H1 (cell line): ENCODE measurements around the gene DNAAF5.
A peak's percentile ranks its signal among the peaks of the same experiment; 100 is the strongest.

Source experiments
- ATF2 ChIP-seq: IDR thresholded peaks from 2 replicates; pipeline ENCODE4 v1.6.1; 2012; ENCODE audit warnings: low read length, inconsistent platforms
- CEBPB ChIP-seq: IDR thresholded peaks from 2 replicates; pipeline ENCODE4 v1.6.1; 2012; ENCODE audit warnings: low read depth, low read length
- EZH2 ChIP-seq: fragments of 200-600 bp; sonication (generic); IDR thresholded peaks from 2 replicates; pipeline ENCODE4 v1.7.1; 2012; ENCODE audit warnings: low read depth, mild to moderate bottlenecking, moderate library complexity, low read length, inconsistent platforms; ENCODE audit not compliant: severe bottlenecking
- KDM1A ChIP-seq: fragments of 200-600, 300-600 bp; sonication (generic); IDR thresholded peaks from 2 replicates; pipeline ENCODE4 v1.7.1; 2016; ENCODE audit warnings: mild to moderate bottlenecking, low read length, borderline replicate concordance
- POLR2A ChIP-seq, 2 experiments: IDR thresholded peaks; 1 replicate in 1 of 2; 2 replicates in 1 of 2; pipeline ENCODE4 v1.6.1; 2011; ENCODE audit warnings: low read depth in 2 of 2, low read length in 2 of 2, mild to moderate bottlenecking in 2 of 2; ENCODE audit errors: control extremely low read depth in 1 of 2
- TF ChIP-seq, protein P1 (sequence below), 3 experiments: IDR thresholded peaks; 1 replicate in 2 of 3; 2 replicates in 1 of 3; pipeline versions ENCODE4 v1.5.1 to v1.6.1; 2011; ENCODE audit warnings: low read length in 3 of 3, mild to moderate bottlenecking in 3 of 3, inconsistent platforms in 2 of 3, low read depth in 1 of 3, moderate library complexity in 1 of 3; ENCODE audit not compliant: insufficient read depth in 1 of 3; ENCODE audit errors: control extremely low read depth in 1 of 3

DNA sequence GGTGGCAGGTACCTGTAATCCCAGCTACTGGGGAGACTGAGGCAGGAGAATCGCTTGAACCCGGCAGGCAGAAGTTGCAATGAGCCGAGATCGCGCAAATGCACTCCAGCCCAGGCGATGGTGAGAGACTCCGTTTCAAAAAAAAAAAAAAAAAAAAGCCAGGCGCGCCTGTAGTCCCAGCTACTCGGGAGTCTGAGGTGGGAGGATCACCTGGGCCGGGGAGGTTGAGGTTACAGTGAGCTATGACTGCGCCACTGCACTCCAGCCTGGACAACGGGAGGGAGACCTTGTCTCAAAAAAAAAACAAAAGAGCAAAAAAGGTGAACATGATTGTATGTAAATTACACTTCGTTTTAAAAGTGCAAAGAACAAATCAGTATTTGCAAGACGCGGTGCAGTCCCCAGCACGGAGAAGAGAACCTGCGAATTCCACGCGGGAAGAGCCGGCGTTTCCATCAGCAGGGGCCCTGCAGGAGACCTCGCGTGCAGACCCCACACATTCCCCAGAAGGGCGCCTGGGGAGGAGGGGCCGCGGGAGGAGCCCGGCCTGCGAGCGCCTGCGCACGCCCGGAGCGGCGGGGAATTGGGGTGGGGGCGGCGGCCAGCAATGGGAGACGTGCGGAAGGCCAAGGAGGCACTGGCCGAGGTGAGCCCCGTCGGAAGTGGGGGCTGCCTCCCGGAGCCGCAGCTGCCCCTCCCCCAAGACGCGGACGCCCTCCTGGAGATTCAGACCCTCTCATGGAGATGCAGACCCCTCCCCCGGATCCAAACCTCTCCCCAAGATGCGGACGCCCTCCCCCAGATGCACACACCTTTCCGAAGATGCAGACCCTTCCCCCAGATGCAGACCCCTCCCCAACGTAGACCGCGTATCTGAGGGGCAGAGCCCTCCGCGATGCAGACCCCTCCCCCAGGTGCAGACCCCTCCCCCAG is 89.1 kb downstream of the DNAAF5 start:
- TF ChIP-seq CEBPB (no peak), ATF2 (no peak), EZH2 (no peak), KDM1A (peak; percentile 97; the same call in 1 of the 2 replicates), POLR2A (IDR thresholded peaks at IDR 0.05; ENCODE audit: control extremely low read depth in 1 of 2, low read depth in 2 of 2, low read length in 2 of 2) (peak in 1 of 2 experiments; percentile 64; a peak in 2 of 3 replicates)
- TF ChIP-seq, protein P1, sequence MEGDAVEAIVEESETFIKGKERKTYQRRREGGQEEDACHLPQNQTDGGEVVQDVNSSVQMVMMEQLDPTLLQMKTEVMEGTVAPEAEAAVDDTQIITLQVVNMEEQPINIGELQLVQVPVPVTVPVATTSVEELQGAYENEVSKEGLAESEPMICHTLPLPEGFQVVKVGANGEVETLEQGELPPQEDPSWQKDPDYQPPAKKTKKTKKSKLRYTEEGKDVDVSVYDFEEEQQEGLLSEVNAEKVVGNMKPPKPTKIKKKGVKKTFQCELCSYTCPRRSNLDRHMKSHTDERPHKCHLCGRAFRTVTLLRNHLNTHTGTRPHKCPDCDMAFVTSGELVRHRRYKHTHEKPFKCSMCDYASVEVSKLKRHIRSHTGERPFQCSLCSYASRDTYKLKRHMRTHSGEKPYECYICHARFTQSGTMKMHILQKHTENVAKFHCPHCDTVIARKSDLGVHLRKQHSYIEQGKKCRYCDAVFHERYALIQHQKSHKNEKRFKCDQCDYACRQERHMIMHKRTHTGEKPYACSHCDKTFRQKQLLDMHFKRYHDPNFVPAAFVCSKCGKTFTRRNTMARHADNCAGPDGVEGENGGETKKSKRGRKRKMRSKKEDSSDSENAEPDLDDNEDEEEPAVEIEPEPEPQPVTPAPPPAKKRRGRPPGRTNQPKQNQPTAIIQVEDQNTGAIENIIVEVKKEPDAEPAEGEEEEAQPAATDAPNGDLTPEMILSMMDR (IDR thresholded peaks at IDR 0.05; ENCODE audit: control extremely low read depth in 1 of 3, insufficient read depth in 1 of 3, low read depth in 1 of 3, low read length in 3 of 3) = no peak
